GM12878 (cell line): ENCODE measurements around the gene SLA2. TPM values are rescaled to one million over a fixed set of nuclear protein-coding genes. Genes with fewer than 3 reads are reported as not detected.

Source experiments
- ATAC-seq: fragments of 200-7000 bp; cut with Tn5 transposase; 3 replicates; pipeline ENCODE4 v1.9.1; 2020; ENCODE audit warnings: mild to moderate bottlenecking, moderate library complexity
- BruUV-seq: library from RNA; stranded (reverse); fragments of 400-500 nt; replicated peaks from 2 replicates; lab custom pipeline; 2021; lab: Mats Ljungman, UMichigan
- CTCF ChIA-PET: fragments of 300-600 bp; sonication (Branson Sonifier 250); formaldehyde crosslinking; extraction: SDS; loops from one replicate; lab custom pipeline; 2021; ENCODE audit warnings: inconsistent platforms; lab: Yijun Ruan, JAX
- POLR2A ChIA-PET: fragments of 350-600 bp; formaldehyde crosslinking; extraction: SDS; loops from one replicate; lab custom pipeline; 2021; ENCODE audit warnings: inconsistent platforms; lab: Charles Lee
- RAD21 ChIA-PET: fragments of 300-600 bp; sonication (Branson Sonifier 250); formaldehyde crosslinking; loops from one replicate; lab custom pipeline; 2023; ENCODE audit warnings: antibody characterized with exemption; ENCODE audit not compliant: unreplicated experiment; lab: Charles Lee
- SMC1A ChIA-PET: fragments of 300-600 bp; sonication (Branson Sonifier 250); formaldehyde crosslinking; loops from one replicate; lab custom pipeline; 2023; ENCODE audit not compliant: unreplicated experiment, uncharacterized antibody; lab: Charles Lee
- DNase-seq: peaks from one replicate; pipeline ENCODE4 v3.0.0-alpha.2; 2011; ENCODE audit warnings: low read depth, low spot score
- FAIRE-seq: peaks from 3 replicates; lab custom pipeline; 2011; peaks lifted over from hg19 to GRCh38; lab: Jason Lieb, UNC
- H2AFZ ChIP-seq: 2 replicates; pipeline ENCODE4 v1.6.0; 2011; ENCODE audit warnings: low read depth, low read length, control low read depth; ENCODE audit not compliant: control insufficient read depth
- H3K27ac ChIP-seq: 2 replicates; pipeline ENCODE4 v1.5.1; 2011; ENCODE audit warnings: control low read depth; ENCODE audit not compliant: control insufficient read depth, insufficient read depth
- H3K27me3 ChIP-seq, 2 experiments: replicated peaks in 1 of 2; 2 replicates each; pipeline versions ENCODE4 v1.6.0 to v1.6.1; 2011; ENCODE audit warnings: low read length in 1 of 2; ENCODE audit not compliant: control insufficient read depth in 2 of 2, insufficient read depth in 2 of 2
- H3K36me3 ChIP-seq, 2 experiments: 2 replicates each; pipeline ENCODE4 v1.5.1; 2011; ENCODE audit warnings: low read length in 1 of 2; ENCODE audit not compliant: control insufficient read depth in 2 of 2, insufficient read depth in 2 of 2
- H3K4me1 ChIP-seq: 2 replicates; pipeline ENCODE4 v1.6.1; 2011; ENCODE audit warnings: mild to moderate bottlenecking, low read length, moderate library complexity, mixed read lengths; ENCODE audit not compliant: control insufficient read depth, insufficient read depth
- H3K4me2 ChIP-seq: 2 replicates; pipeline ENCODE4 v1.6.0; 2011; ENCODE audit warnings: control low read depth; ENCODE audit not compliant: control insufficient read depth, insufficient read depth
- H3K4me3 ChIP-seq: fragments of 200-600 bp; sonication (generic); 2 replicates; pipeline ENCODE4 v1.5.1; 2016
- H3K79me2 ChIP-seq: 2 replicates; pipeline ENCODE4 v1.6.0; 2011; ENCODE audit warnings: low read length; ENCODE audit not compliant: control insufficient read depth, insufficient read depth
- H3K9ac ChIP-seq: 2 replicates; pipeline ENCODE4 v1.8.0; 2011; ENCODE audit warnings: low read length, control low read depth, mixed read lengths; ENCODE audit not compliant: control insufficient read depth, insufficient read depth
- H3K9me3 ChIP-seq: replicated peaks from 3 replicates; pipeline ENCODE4 v1.5.1; 2011; ENCODE audit warnings: mild to moderate bottlenecking, low read length; ENCODE audit not compliant: control insufficient read depth, insufficient read depth
- H4K20me1 ChIP-seq: 2 replicates; pipeline ENCODE4 v1.6.0; 2011; ENCODE audit not compliant: control insufficient read depth, insufficient read depth
- BHLHE40 ChIP-seq, 2 experiments: fragments of 450-650 bp in 1 of 2; IDR thresholded peaks; 2 replicates each; pipeline ENCODE4 v1.6.1; 2011 to 2017; ENCODE audit warnings: low read depth in 2 of 2, borderline replicate concordance in 1 of 2, improper control_type of control experiment in 1 of 2, low read length in 1 of 2, mild to moderate bottlenecking in 1 of 2
- EZH2 ChIP-seq: IDR thresholded peaks from 2 replicates; pipeline ENCODE4 v1.6.1; 2012; ENCODE audit warnings: low read depth, mild to moderate bottlenecking, control low read depth, inconsistent platforms, low read length, borderline replicate concordance; ENCODE audit not compliant: control insufficient read depth
- GATAD2B ChIP-seq: fragments of 450-650 bp; conservative IDR thresholded peaks from 2 replicates; pipeline ENCODE4 v1.6.1; 2017; ENCODE audit warnings: low read depth, mild to moderate bottlenecking, moderate library complexity
- NR2F1 ChIP-seq: fragments of 450-650 bp; conservative IDR thresholded peaks from 2 replicates; pipeline ENCODE4 v1.6.1; 2017; ENCODE audit warnings: mild to moderate bottlenecking
- POU2F2 ChIP-seq: IDR thresholded peaks from 3 replicates; pipeline ENCODE4 v1.6.1; 2011; ENCODE audit warnings: low read depth, mild to moderate bottlenecking, low read length, borderline replicate concordance
- RELA ChIP-seq: fragments of 450-650 bp; IDR thresholded peaks from 2 replicates; pipeline ENCODE4 v1.8.0; 2014; ENCODE audit warnings: borderline replicate concordance; ENCODE audit not compliant: partially characterized antibody
- SMAD5 ChIP-seq: IDR thresholded peaks from 2 replicates; pipeline ENCODE4 v1.6.1; 2016; ENCODE audit warnings: antibody characterized with exemption, low read depth
- SMARCA5 ChIP-seq: fragments of 450-650 bp; IDR thresholded peaks from 2 replicates; pipeline ENCODE4 v1.6.1; 2017; ENCODE audit warnings: mild to moderate bottlenecking
- SREBF2 ChIP-seq: IDR thresholded peaks from 2 replicates; pipeline ENCODE4 v1.6.1; 2012; ENCODE audit warnings: mild to moderate bottlenecking, low read length
- TCF12 ChIP-seq: IDR thresholded peaks from 2 replicates; pipeline ENCODE4 v1.6.1; 2011; ENCODE audit warnings: low read depth, mild to moderate bottlenecking, low read length
- WGBS: methylation state at CpG from one replicate; pipeline ENCODE4 v1.1.6; 2016; ENCODE audit warnings: low lambda C conversion rate; ENCODE audit not compliant: insufficient replicate concordance, insufficient coverage; ENCODE audit errors: missing lambda C conversion rate; 5-methylcytosine and 5-hydroxymethylcytosine counted together
- in situ Hi-C: fragments of 300-500 bp; cut with MboI; formaldehyde crosslinking; loops from 9 replicates; pipeline ENCODE4 v1.14.3; 2018; ENCODE audit warnings: mixed read lengths
- intact Hi-C: fragments of 100-400 bp; cut with micrococcal nuclease; formaldehyde crosslinking; loops from one replicate; pipeline ENCODE4 v1.14.2; 2022; ENCODE audit not compliant: unreplicated experiment
- polyA plus RNA-seq, 11 experiments: library from polyadenylated mRNA; depleted of rRNA in 4 of 11; unstranded in 6 of 11; stranded (reverse) in 5 of 11; fragments of >200 nt; fragmentation: Nextera tagmentation in 4 of 11; fragmentation: Illumina TruSeq in 1 of 11; extraction: Ambion mirVana in 4 of 11; extraction: Trizol in 1 of 11; gene quantifications; 1 replicate in 1 of 11; 2 replicates in 10 of 11; pipeline versions ENCODE4 v1.2.1 to v1.2.3, GENCODE V29; 2011 to 2016; ENCODE audit warnings: inconsistent platforms in 2 of 11, missing spikeins in 2 of 11, low read depth in 1 of 11
- total RNA-seq, 4 experiments: library from RNA; depleted of rRNA in 3 of 4; stranded (reverse); fragments of >200 nt in 3 of 4; fragmentation: Illumina TruSeq in 1 of 4; extraction: Trizol in 1 of 4; gene quantifications; 2 replicates each; pipeline versions ENCODE4 v1.2.1 to v1.2.3, GENCODE V29; 2013 to 2021
- TF ChIP-seq, protein P1 (sequence below): fragments of 450-650 bp; formaldehyde crosslinking; IDR thresholded peaks from 2 replicates; pipeline ENCODE4 v1.5.0; 2022; ENCODE audit warnings: mild to moderate bottlenecking, missing genetic modification characterization
- TF ChIP-seq, protein P2 (sequence below): IDR thresholded peaks from 2 replicates; pipeline ENCODE4 v1.6.1; 2011; ENCODE audit warnings: low read depth, mild to moderate bottlenecking, low read length, moderate library complexity, borderline replicate concordance; ENCODE audit errors: extremely low read depth
- TF ChIP-seq, protein P3 (sequence below): IDR thresholded peaks from 2 replicates; pipeline ENCODE4 v1.6.1; 2012; ENCODE audit warnings: mild to moderate bottlenecking, low read depth, low read length

The SLA2 gene
- total and polyA plus RNA-seq, 10 of the 15 experiments (the other 5 are each of a cell fraction or from before 2014, with no cell fraction given): 0.29 to 3.3 (median 1.4) TPM

DNA sequence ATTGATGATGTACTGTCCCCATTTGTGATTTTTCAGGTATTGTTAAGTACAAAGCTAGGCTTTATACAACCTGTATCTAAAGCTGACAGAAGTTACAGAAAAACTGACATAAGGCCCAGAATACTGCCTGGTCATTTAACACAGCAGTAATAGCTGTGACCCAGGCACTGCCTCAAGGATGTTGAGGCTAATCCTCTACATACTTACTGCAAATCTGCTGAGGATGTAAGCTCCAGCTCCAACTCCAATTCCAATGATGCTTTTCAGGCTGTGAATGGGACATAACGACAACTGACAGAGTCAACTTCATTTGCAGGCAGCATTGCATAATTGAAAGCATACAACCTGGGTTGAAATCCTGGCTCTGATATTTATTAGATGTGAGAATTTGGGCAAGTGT lies 36.3 kb upstream of the SLA2 start (continued):
- TF ChIP-seq EZH2: no peak
- no peak for TF ChIP-seq POU2F2

- DNase-seq (no peak), ATAC-seq (no peak), FAIRE-seq (no peak)
- 0 out of 4 replicates have a peak, but pooled peaks cover 0 to 2% of the 10 kb centered on the region in 2 experiments for H3K36me3 ChIP-seq
- in situ Hi-C loops: no loop called here
- H3K4me1 ChIP-seq: no peaks in the 10 kb centered on the region
- no peak overlapping the region for H3K9ac ChIP-seq
- ChIA-PET CTCF (interaction anchor here (1.3 kb wide), 1 partner anchor 131 kb away, joined by 3 read pairs; no protein-coding TSS in a partner anchor), RAD21 (interaction anchor here (0.6 kb wide), 1 partner anchor 30 kb away, joined by 5 read pairs; no protein-coding TSS in a partner anchor), POLR2A (no interaction called here), SMC1A (no interaction called here)
- no peak overlapping the region for H3K4me3 ChIP-seq
- H2AFZ ChIP-seq: no peak overlapping the region
- BruUV-seq: no TSS peak
- H3K79me2 ChIP-seq: no peaks in the 10 kb centered on the region
- intact Hi-C loops: no loop called here
- no peaks in the 10 kb centered on the region for H3K9me3 ChIP-seq
- H3K4me2 ChIP-seq: no peak overlapping the region
- no peaks in the 10 kb centered on the region for H4K20me1 ChIP-seq
- no peaks in the 10 kb centered on the region for H3K27me3 ChIP-seq
- H3K27ac ChIP-seq: no peak overlapping the region
- WGBS: 84% methylated on average over 8 of the region's 8 CpGs
- TF ChIP-seq BHLHE40 (IDR thresholded peaks at IDR 0.05; ENCODE audit: borderline replicate concordance in 1 of 2, low read depth in 2 of 2, low read length in 1 of 2) (no peak), GATAD2B (no peak), SREBF2 (no peak), RELA (no peak), TCF12 (no peak), NR2F1 (no peak), SMARCA5 (no peak), SMAD5 (no peak)
- TF ChIP-seq, protein P1, sequence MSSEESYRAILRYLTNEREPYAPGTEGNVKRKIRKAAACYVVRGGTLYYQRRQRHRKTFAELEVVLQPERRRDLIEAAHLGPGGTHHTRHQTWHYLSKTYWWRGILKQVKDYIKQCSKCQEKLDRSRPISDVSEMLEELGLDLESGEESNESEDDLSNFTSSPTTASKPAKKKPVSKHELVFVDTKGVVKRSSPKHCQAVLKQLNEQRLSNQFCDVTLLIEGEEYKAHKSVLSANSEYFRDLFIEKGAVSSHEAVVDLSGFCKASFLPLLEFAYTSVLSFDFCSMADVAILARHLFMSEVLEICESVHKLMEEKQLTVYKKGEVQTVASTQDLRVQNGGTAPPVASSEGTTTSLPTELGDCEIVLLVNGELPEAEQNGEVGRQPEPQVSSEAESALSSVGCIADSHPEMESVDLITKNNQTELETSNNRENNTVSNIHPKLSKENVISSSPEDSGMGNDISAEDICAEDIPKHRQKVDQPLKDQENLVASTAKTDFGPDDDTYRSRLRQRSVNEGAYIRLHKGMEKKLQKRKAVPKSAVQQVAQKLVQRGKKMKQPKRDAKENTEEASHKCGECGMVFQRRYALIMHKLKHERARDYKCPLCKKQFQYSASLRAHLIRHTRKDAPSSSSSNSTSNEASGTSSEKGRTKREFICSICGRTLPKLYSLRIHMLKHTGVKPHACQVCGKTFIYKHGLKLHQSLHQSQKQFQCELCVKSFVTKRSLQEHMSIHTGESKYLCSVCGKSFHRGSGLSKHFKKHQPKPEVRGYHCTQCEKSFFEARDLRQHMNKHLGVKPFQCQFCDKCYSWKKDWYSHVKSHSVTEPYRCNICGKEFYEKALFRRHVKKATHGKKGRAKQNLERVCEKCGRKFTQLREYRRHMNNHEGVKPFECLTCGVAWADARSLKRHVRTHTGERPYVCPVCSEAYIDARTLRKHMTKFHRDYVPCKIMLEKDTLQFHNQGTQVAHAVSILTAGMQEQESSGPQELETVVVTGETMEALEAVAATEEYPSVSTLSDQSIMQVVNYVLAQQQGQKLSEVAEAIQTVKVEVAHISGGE (CRISPR knock-in tag): no peak
- TF ChIP-seq, protein P2, sequence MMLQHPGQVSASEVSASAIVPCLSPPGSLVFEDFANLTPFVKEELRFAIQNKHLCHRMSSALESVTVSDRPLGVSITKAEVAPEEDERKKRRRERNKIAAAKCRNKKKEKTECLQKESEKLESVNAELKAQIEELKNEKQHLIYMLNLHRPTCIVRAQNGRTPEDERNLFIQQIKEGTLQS: no peak
- TF ChIP-seq, protein P3, sequence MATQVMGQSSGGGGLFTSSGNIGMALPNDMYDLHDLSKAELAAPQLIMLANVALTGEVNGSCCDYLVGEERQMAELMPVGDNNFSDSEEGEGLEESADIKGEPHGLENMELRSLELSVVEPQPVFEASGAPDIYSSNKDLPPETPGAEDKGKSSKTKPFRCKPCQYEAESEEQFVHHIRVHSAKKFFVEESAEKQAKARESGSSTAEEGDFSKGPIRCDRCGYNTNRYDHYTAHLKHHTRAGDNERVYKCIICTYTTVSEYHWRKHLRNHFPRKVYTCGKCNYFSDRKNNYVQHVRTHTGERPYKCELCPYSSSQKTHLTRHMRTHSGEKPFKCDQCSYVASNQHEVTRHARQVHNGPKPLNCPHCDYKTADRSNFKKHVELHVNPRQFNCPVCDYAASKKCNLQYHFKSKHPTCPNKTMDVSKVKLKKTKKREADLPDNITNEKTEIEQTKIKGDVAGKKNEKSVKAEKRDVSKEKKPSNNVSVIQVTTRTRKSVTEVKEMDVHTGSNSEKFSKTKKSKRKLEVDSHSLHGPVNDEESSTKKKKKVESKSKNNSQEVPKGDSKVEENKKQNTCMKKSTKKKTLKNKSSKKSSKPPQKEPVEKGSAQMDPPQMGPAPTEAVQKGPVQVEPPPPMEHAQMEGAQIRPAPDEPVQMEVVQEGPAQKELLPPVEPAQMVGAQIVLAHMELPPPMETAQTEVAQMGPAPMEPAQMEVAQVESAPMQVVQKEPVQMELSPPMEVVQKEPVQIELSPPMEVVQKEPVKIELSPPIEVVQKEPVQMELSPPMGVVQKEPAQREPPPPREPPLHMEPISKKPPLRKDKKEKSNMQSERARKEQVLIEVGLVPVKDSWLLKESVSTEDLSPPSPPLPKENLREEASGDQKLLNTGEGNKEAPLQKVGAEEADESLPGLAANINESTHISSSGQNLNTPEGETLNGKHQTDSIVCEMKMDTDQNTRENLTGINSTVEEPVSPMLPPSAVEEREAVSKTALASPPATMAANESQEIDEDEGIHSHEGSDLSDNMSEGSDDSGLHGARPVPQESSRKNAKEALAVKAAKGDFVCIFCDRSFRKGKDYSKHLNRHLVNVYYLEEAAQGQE: no peak
Measured at GRCh38 chr20:36677422-36677771, 31.4 kb upstream of the SLA2 start.
